Left kidney (tissue), 8 donors: ENCODE results near the gene RAP2C. TPM values are rescaled to one million over a fixed set of nuclear protein-coding genes. Genes with fewer than 3 reads are reported as not detected.

ENCODE experiments used
- DNase-seq: peaks from one replicate; pipeline ENCODE4 v3.0.0-alpha.2; 2013
- long read RNA-seq, 8 donors: transcript quantifications; one replicate each; lab custom pipeline, GENCODE V29; 2026
- polyA plus RNA-seq: library from polyadenylated mRNA; unstranded; fragments of 120-200 nt; gene quantifications from one replicate; pipeline ENCODE4 v1.2.1, GENCODE V29; 2013; ENCODE audit not compliant: insufficient read length

The RAP2C gene
- polyA plus RNA-seq, result 50.0 TPM
- long read RNA-seq, donor 1, partial matches to known transcripts, result 0 of 2 reads
- long read RNA-seq, donor 1, other reads (novel, unspliced or antisense), result 0 of 2 reads
- long read RNA-seq, donor 2, transcript RAP2C-201 (4 exons, 3,896 nt), result major isoform, 5 of 5 reads
- long read RNA-seq, donor 2, partial matches to known transcripts, result 0 of 5 reads
- long read RNA-seq, donor 2, other reads (novel, unspliced or antisense), result 0 of 5 reads
- long read RNA-seq, donor 3, transcript RAP2C-201 (4 exons, 3,896 nt), result major isoform, 5 of 5 reads
- long read RNA-seq, donor 3, partial matches to known transcripts, result 0 of 5 reads
- long read RNA-seq, donor 3, other reads (novel, unspliced or antisense), result 0 of 5 reads
- long read RNA-seq, donor 4, result 0 reads
- long read RNA-seq, donor 5, transcript RAP2C-201 (4 exons, 3,896 nt), result major isoform, 5 of 14 reads
- long read RNA-seq, donor 5, partial matches to known transcripts, result 9 of 14 reads
- long read RNA-seq, donor 5, other reads (novel, unspliced or antisense), result 0 of 14 reads
- long read RNA-seq, donor 6, transcript RAP2C-201 (4 exons, 3,896 nt), result major isoform, 7 of 13 reads
- long read RNA-seq, donor 6, partial matches to known transcripts, result 5 of 13 reads
- long read RNA-seq, donor 6, other reads (novel, unspliced or antisense), result 0 of 13 reads
- long read RNA-seq, donor 7, transcript RAP2C-201 (4 exons, 3,896 nt), result major isoform, 5 of 5 reads
- long read RNA-seq, donor 7, partial matches to known transcripts, result 0 of 5 reads
- long read RNA-seq, donor 7, other reads (novel, unspliced or antisense), result 0 of 5 reads
- long read RNA-seq, donor 8, partial matches to known transcripts, result 0 of 3 reads
- long read RNA-seq, donor 8, other reads (novel, unspliced or antisense), result 0 of 3 reads

DNA sequence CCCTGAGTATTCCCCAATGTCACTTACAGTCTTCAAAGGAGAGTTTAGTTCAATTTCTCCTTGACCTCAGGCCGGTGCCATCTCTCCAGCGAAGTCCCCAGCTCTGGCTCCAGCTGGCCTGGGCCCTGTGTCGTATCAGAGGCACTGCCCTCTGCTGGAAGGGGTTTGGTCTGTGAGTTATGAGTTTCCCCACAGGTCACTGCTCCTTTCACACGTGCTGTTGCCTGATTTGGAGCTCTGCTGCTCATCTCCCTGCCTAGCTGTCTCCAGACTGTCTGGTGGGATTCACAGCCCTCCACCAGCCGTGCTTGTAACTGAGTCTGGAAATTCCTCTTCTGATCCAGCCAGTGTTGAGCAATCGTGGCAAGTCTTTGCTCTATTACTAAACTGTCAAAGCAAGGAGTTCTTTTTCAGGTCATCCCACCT lies at the start of gene RAP2C:
TSS of gene RAP2C (minus strand) at position 105 of the 426 bp plus-strand sequence. CDS start 2,179 bp downstream, outside the sequence.
- peak; percentile 56 for DNase-seq

DNA sequence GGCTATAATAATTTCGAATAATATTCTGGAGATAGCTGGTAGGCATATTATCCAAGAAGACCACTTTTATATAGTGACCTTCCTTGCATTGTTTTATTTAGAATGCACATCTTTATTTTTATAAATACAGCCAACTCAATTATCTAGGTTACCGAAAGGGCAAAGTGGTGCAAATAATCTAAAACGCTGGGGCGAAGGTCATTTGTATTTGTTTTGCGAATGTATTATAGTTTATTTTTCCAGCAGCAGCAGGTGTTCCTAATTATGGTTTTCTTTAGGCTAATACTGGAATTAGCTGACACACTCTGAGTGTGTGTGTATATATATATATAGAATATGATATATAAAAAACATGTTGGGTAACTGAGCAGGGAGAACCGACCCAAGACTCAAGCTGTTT lies 48.1 kb upstream of the RAP2C start:
- no peak for DNase-seq

DNA sequence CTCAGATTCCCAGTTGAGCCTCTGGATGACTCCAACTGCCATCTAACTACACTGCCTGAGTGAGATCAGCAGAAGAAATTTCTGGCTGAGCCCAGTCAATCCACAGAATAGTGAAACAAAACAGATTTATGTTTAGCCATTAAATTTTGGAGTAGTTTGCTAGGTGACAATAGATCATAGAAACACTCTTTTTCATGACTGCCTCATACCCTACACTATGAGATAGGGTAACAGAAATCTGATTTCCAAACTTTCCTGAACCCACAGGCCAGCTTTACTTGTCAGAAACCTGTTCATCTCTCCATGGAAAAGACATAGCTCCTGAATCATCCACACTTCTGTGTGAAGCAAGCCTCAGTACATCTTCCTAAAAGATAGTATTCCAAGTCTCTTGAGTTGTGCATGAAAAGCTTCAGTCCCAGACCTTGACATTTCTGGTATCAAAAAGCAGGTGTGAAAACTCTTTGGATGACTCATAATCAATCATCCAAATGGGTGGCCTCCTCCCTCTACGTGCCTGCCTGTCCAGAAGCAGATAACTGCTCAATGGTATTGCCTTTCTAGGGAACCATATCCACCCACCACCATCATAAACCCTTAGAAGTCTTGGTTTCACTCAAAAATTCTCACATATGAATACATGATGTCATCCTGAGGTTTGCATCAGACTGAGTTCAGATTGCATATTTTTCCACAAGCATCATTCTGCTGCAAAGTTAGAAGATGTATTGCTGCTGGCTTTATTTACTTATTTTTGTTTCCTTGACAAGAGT lies 47.5 kb upstream of the RAP2C start:
- no peak for DNase-seq

- no peak for DNase-seq
These were observed 43.9 kb upstream of the RAP2C start for GRCh38 chrX:132263127-132263526.

DNA sequence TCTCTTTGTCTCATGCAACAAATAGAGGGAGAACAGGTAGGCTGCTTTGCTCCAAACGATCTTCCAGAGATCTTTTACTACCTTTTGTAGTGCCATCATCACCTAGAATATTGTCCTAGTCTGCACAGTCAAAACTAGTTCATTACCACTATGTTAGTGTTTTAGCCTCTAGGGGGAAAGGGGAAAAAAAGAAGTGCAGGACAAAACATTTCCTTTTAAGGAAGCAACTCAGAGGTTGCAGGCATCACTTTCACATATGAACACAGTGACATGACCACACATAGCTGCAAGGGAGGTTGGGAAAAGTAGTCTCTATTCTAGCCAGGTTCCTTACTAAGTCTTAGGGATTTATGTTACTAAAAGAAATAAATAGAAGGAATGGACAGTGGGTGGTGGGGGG lies 39.3 kb upstream of the RAP2C start:
- DNase-seq, result no peak

- no peak for DNase-seq
These were observed 37.9 kb upstream of the RAP2C start for GRCh38 chrX:132257116-132257515.

- DNase-seq, result no peak
These were observed 16.9 kb upstream of the RAP2C start for GRCh38 chrX:132236121-132236520.

- DNase-seq, result no peak
These were observed 16.2 kb upstream of the RAP2C start for GRCh38 chrX:132235488-132235887.

GRCh38 chrX:132231587-132231986 lies 12.3 kb upstream of the RAP2C start:
- no peak for DNase-seq

- DNase-seq, result no peak
These were observed 8.3 kb upstream of the RAP2C start for GRCh38 chrX:132227383-132228112.

GRCh38 chrX:132226169-132226568 lies 6.9 kb upstream of the RAP2C start:
- no peak for DNase-seq

GRCh38 chrX:132218100-132218812 lies 991 bp downstream of the RAP2C start:
- DNase-seq, result peak; percentile 77

DNA sequence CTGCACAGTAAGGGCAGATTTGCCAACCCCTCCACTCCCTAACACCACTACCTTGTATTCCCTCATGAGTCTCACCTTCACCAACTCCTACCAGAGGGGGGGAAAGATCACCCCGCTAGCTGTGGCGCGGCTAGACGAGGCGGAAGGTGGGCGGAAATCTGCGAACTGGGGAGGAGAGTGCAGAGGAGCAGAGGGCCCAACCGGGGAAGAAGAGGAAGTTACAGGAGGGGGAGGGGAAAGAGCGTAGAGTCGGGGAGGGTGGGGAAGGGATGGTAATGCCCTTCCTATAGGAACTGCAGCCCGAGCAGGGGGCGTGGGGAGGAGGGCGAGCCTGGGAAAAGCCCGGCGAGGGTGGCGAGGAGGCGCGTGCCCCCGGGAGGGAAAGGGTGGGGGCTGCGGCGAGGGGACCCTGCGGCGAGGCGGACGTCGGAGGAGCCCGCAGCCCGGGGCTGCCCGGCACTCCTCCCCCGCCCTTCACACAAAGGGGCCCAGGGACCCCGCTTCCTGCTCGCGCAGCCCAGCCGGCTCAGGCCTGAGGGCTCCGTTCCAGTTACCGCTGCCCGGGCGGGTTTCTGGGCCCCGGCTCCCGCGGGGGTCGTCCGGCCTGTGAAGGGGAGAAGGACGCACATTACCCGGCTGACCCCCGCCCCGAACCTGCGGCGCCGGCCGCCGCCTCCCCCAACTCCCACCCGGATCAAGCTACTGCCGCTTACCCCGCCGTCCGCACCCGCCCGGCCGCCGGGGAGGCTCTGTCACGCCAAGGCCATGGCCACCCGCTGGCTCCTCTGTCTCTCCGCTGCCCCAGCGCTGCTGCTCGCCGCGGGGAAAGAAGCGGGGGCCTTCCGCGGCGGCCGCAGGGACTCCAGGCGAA lies 1.8 kb downstream of the RAP2C start:
- peak; percentile 72 for DNase-seq

DNA sequence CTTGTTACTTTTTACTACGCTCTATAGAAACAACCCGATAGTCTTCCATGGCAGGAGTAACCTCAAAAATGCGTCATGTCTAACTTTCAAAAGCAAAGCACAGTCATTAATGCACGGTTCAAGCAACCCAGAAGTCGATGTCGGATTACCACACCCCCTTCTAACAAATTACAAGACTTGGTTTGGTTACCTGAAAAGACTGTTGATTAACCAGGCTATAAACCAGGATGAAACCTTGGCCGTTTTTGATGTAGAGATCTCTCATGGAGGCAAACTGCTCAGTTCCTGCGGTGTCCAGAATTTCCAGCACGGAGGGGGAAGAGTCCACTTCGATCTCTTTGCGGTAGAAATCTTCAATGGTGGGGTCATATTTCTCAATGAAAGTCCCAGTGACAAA lies 2.4 kb downstream of the RAP2C start:
- DNase-seq, result no peak

GRCh38 chrX:132216283-132216682 lies 3.0 kb downstream of the RAP2C start:
- DNase-seq, result no peak

DNA sequence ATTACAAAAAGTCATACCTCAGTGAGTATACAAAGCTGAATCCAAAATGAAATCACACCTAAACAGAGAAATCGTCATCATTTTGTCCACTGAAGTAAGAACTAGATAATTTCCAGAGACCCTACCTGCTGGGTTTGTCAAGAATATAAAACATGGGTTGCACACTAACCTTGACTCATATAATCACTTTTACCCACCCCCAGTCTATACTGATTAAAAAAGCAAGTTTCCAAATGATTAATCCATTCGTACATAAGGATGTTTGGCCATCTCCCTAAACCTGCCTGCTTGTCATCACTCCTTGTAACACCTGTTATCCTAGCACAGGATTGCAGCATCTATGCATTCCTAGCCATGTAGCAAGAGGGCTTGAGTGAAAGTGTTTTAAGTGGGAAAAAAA lies 4.7 kb downstream of the RAP2C start:
- no peak for DNase-seq

DNA sequence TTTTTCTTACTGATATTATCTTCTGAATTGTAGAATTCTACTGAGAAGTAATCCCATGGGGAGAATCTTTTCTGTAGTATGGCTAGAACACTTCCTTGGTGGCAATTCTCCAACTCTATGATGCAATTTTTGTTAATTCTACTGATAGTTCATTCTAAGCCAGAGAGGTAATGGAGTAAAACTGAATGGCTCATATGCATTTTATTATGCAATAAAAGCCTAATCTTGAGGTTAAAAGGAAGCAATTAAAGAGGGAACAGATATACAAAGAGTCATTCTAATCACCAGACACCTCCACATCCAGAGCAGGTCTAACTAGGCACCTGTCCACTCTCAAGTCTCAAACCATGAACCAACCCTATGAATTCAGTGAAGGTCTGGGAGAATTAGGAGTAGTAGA lies 9.7 kb downstream of the RAP2C start:
- no peak for DNase-seq

- no peak for DNase-seq
These were observed 10.8 kb downstream of the RAP2C start for GRCh38 chrX:132208422-132208821.

DNA sequence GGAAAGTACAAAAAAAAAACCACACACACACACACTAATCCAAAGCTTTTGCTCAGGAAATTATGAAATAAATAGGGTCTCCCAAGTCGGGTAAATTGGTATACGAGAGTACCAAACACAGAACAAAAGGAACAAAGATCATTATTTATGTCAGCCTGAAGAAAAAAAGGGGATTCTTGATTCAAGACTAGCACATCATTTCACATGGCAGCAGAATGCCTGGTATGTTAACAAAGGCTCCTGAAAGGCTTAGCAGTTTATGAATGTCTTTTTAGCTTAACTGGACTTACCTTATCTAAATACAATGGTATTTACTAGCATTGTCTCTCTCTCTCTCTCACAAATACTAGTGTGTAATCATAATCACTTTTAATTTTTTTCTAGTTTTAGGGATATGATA lies 11.3 kb downstream of the RAP2C start:
- DNase-seq, result no peak

- no peak for DNase-seq
These were observed 13.0 kb downstream of the RAP2C start for GRCh38 chrX:132206259-132206658.
